ENCODE data around the gene TSSK3. TPM values are rescaled to one million over a fixed set of nuclear protein-coding genes. Genes with fewer than 3 reads are reported as not detected.
A peak's percentile ranks its signal among the peaks of the same experiment; 100 is the strongest.

Gene TSSK3
- total and polyA plus RNA-seq, 4 experiments from 2014 or later = 0.73 to 4.3 (median 3.5) TPM; not detected in 1

DNA sequence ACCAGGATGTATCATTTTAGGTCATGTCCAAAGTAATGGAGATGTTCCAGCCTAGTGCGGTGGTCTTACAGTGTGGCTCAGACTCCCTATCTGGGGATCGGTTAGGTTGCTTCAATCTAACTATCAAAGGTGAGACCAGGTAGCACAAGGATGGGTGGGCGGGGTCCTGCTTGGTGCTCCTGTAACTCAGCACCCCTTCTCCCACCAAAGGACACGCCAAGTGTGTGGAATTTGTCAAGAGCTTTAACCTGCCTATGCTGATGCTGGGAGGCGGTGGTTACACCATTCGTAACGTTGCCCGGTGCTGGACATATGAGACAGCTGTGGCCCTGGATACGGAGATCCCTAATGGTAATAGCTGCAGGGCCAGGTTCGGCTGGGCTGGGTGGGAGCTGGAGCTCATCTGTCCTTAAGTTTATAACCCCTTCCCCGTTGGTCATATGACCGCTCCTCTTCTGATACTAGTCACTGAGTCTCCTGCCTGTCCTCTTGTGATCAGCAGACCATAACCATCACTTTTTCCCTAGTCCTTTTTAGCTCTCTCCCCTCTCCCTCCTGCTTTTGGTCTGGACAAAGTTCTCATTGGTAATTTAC, 31.7 kb upstream of the TSSK3 start:
- ChIA-PET POLR2A (ENCODE audit: partially characterized antibody) (interaction anchor here (0.6 to 1.5 kb wide), 5 partner anchors 8 to 91 kb away, joined by 3 to 6 read pairs (median 5); no protein-coding TSS in a partner anchor), CTCF (ENCODE audit: partially characterized antibody) (interaction anchor here (0.6 to 4.3 kb wide), 5 partner anchors 42 to 115 kb away, joined by 3 to 14 read pairs (median 8); no protein-coding TSS in a partner anchor)
- Mint-ChIP-seq H3K4me3 (no peak overlapping the region), H3K27me3 (no peaks in the 10 kb centered on the region), H3K9me3 (peaks cover 0 to 3% (median 0%) of the 10 kb centered on the region in 8 donors), H3K4me1 (peaks cover 14 to 23% (median 17%) of the 10 kb centered on the region in 4 donors), H3K27ac (peak overlapping the region in 1 of 7 donors; percentile 67), H3K36me3 (peaks cover 47 to 70% of the 10 kb centered on the region in 2 donors)
- no peak overlapping the region for H3K4me3 ChIP-seq (ENCODE audit: low read length in 2 of 2)
- no peak for DNase-seq
- peaks cover 17% of the 10 kb centered on the region for H3K4me1 ChIP-seq (ENCODE audit: insufficient read depth, low read length)
- intact Hi-C loops (cut with micrococcal nuclease) = no loop called here
- peaks cover 59% of the 10 kb centered on the region for H3K36me3 ChIP-seq (ENCODE audit: insufficient read depth, low read length)
- H3K9me3 ChIP-seq (ENCODE audit: control insufficient read depth in 1 of 2, low read length in 2 of 2) = no peaks in the 10 kb centered on the region
- H3K27me3 ChIP-seq (ENCODE audit: insufficient read depth, low read length) = no peaks in the 10 kb centered on the region
- H3K27ac ChIP-seq (ENCODE audit: low read depth, low read length) = no peak overlapping the region

DNA sequence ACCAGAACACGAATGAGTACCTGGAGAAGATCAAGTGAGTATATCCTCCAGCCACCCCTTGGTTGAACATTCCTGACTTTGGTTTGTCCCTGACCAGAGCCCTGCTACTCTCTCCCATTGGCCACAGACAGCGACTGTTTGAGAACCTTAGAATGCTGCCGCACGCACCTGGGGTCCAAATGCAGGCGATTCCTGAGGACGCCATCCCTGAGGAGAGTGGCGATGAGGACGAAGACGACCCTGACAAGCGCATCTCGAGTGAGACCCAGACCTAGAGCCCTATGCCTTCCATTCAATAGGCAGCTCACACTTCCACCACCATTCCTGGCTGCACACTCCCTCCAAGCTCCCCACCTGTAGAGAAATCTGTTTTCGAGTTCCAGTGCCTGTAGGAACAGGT, 30.8 kb upstream of the TSSK3 start:
- no peaks in the 10 kb centered on the region for H3K9me3 ChIP-seq (ENCODE audit: control insufficient read depth in 1 of 2, low read length in 2 of 2)
- no peak overlapping the region for H3K4me3 Mint-ChIP-seq
- ChIA-PET CTCF (ENCODE audit: partially characterized antibody) (interaction anchor here (1.9 to 4.3 kb wide), 3 partner anchors 41 to 116 kb away, joined by 8 to 14 read pairs (median 9); no protein-coding TSS in a partner anchor), POLR2A (ENCODE audit: partially characterized antibody) (interaction anchor here (0.5 to 2.1 kb wide), 7 partner anchors 9 to 187 kb away, joined by 3 to 6 read pairs (median 4); no protein-coding TSS in a partner anchor)
- peaks cover 0 to 3% (median 0%) of the 10 kb centered on the region in 8 donors for H3K9me3 Mint-ChIP-seq
- intact Hi-C loops (cut with micrococcal nuclease) = no loop called here
- no peak for DNase-seq
- H3K27ac ChIP-seq (ENCODE audit: low read depth, low read length) = no peak overlapping the region
- H3K4me3 ChIP-seq (ENCODE audit: low read length in 2 of 2) = no peak overlapping the region
- peaks cover 14 to 26% (median 17%) of the 10 kb centered on the region in 4 donors for H3K4me1 Mint-ChIP-seq
- H3K27me3 ChIP-seq (ENCODE audit: insufficient read depth, low read length) = no peaks in the 10 kb centered on the region
- H3K4me1 ChIP-seq (ENCODE audit: insufficient read depth, low read length) = peaks cover 21% of the 10 kb centered on the region
- H3K27me3 Mint-ChIP-seq = no peaks in the 10 kb centered on the region
- H3K27ac Mint-ChIP-seq = peak overlapping the region in 4 of 7 donors; percentile 2 to 67 (median 54)
- peaks cover 47 to 67% of the 10 kb centered on the region in 2 donors for H3K36me3 Mint-ChIP-seq
- peaks cover 55% of the 10 kb centered on the region for H3K36me3 ChIP-seq (ENCODE audit: insufficient read depth, low read length)

DNA sequence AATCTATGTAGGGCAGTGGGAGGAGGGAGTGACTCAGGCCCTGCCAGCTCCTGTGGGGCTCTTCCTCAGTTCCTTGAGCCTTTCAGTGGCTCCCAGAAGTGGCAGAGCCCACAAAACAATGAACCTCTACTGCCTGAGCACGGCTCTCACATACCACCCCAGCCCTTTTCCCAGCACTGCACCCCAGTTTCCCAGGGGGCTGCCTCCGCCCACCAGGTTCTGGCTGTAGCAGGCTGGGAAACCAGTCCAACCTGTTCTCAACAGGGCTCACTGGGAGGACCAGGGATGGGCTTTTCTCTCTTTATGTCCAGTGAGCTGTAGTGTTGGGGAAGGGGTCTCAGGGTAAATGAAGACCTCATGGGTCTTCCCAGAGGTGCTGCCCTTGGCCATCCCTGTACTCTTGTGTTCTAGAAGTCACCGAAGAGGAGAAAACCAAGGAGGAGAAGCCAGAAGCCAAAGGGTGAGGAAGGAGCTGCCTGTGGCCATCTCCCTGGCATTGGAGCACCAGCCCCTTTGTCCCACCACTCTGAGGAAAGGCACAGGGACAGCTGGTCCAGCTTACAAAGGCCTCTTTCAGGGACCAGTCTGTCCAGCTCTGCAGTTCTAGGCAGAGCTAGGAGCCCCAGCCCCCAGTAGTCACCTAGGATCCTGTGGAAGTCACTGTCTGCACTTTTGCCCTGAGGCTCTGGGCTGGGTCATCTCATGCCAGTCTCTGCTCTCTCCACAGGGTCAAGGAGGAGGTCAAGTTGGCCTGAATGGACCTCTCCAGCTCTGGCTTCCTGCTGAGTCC, 29.9 kb upstream of the TSSK3 start:
- Mint-ChIP-seq H3K27me3 (no peaks in the 10 kb centered on the region), H3K4me1 (peaks cover 20 to 35% (median 25%) of the 10 kb centered on the region in 4 donors), H3K27ac (peak overlapping the region in 2 of 7 donors; percentile 36 to 75), H3K4me3 (no peak overlapping the region), H3K36me3 (peaks cover 41 to 62% of the 10 kb centered on the region in 2 donors), H3K9me3 (peaks cover 0 to 3% (median 0%) of the 10 kb centered on the region in 8 donors)
- no peaks in the 10 kb centered on the region for H3K9me3 ChIP-seq (ENCODE audit: control insufficient read depth in 1 of 2, low read length in 2 of 2)
- ChIA-PET CTCF (ENCODE audit: partially characterized antibody) (interaction anchor here (1.4 to 4.3 kb wide), 6 partner anchors 10 to 116 kb away, joined by 3 to 14 read pairs (median 8); no protein-coding TSS in a partner anchor), POLR2A (ENCODE audit: partially characterized antibody) (interaction anchor here (0.9 to 8.5 kb wide), 10 partner anchors 10 to 132 kb away, joined by 3 to 173 read pairs (median 4); partner anchors contain the start of genes CCDC28B and HDAC1)
- H3K27me3 ChIP-seq (ENCODE audit: insufficient read depth, low read length) = no peaks in the 10 kb centered on the region
- H3K27ac ChIP-seq (ENCODE audit: low read depth, low read length) = no peak overlapping the region
- peaks cover 31% of the 10 kb centered on the region for H3K4me1 ChIP-seq (ENCODE audit: insufficient read depth, low read length)
- H3K4me3 ChIP-seq (ENCODE audit: low read length in 2 of 2) = no peak overlapping the region
- intact Hi-C loops (cut with micrococcal nuclease) = no loop called here
- H3K36me3 ChIP-seq (ENCODE audit: insufficient read depth, low read length) = peaks cover 47% of the 10 kb centered on the region
- DNase-seq = no peak

DNA sequence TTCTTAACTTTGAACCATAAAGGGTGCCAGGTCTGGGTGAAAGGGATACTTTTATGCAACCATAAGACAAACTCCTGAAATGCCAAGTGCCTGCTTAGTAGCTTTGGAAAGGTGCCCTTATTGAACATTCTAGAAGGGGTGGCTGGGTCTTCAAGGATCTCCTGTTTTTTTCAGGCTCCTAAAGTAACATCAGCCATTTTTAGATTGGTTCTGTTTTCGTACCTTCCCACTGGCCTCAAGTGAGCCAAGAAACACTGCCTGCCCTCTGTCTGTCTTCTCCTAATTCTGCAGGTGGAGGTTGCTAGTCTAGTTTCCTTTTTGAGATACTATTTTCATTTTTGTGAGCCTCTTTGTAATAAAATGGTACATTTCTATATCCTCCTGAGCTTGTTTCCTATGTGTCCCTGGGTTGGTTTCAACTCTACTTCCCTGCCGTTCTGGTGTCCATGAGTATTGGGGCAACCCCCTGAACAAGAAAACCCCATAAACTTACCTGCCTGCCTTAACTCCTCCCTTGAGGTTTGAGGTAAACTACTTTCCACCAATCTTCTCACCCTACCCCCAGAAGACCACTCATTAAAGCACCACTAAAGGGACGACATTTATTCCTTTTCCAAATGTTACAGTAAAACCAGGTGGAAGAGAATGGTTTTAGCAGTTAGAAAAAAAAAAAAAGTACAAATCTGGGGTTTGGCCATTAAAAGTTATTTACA, 28.9 kb upstream of the TSSK3 start:
- CTCF ChIA-PET (ENCODE audit: partially characterized antibody) = interaction anchor here (0.6 to 4.3 kb wide), 8 partner anchors 10 to 117 kb away, joined by 3 to 14 read pairs (median 3); no protein-coding TSS in a partner anchor
- peak overlapping the region in 5 of 8 donors; percentile 44 to 85 (median 77) for H3K4me3 Mint-ChIP-seq
- Histone ChIP-seq H3K9me3 (ENCODE audit: control insufficient read depth in 1 of 2, low read length in 2 of 2) (no peaks in the 10 kb centered on the region), H3K27me3 (ENCODE audit: insufficient read depth, low read length) (no peaks in the 10 kb centered on the region), H3K4me1 (ENCODE audit: insufficient read depth, low read length) (peaks cover 40% of the 10 kb centered on the region), H3K4me3 (ENCODE audit: low read length in 2 of 2) (no peak overlapping the region), H3K27ac (ENCODE audit: low read depth, low read length) (no peak overlapping the region), H3K36me3 (ENCODE audit: insufficient read depth, low read length) (peaks cover 39% of the 10 kb centered on the region)
- intact Hi-C loops (cut with micrococcal nuclease) = no loop called here
- peak overlapping the region; percentile 31 to 86 (median 74) for H3K27ac Mint-ChIP-seq
- peaks cover 0 to 3% (median 0%) of the 10 kb centered on the region in 8 donors for H3K9me3 Mint-ChIP-seq
- H3K36me3 Mint-ChIP-seq = peaks cover 37 to 53% of the 10 kb centered on the region in 2 donors
- POLR2A ChIA-PET (ENCODE audit: partially characterized antibody) = interaction anchor here (1.0 to 8.5 kb wide), 9 partner anchors 11 to 132 kb away, joined by 3 to 173 read pairs (median 7); partner anchors contain the start of genes CCDC28B and HDAC1
- no peak for DNase-seq
- no peaks in the 10 kb centered on the region for H3K27me3 Mint-ChIP-seq
- H3K4me1 Mint-ChIP-seq = peaks cover 26 to 43% (median 32%) of the 10 kb centered on the region in 4 donors

DNA sequence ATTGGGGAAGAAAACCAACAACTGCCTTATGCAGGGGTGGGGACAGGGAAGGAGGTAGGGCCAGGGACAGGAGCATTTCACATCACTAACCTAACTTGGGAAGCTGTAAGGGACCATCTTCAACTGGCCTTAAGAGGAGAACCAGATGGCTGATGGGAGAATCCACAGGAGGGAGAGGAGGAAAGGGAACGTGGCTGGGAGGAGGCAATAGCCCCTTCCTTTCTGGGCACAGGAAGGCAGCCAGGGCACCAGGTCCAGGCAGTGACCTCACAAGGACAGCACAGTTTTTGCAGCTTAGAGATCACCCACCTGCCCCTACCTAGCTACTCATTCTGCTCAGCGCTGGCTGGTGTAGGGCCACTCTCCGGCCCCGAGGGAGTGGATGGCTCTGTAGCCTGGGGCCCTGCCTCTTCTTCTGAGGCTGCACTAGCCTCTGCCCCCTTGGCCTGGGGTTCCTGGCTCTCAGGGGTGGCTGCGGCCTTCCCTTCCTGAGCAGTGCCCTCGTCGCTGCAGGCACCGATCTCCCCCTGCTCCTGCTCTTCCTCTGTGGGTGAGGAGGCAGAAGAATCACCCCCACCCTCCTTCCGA, 28.0 kb upstream of the TSSK3 start:
- ChIA-PET CTCF (ENCODE audit: partially characterized antibody) (interaction anchor here (0.8 to 2.3 kb wide), 3 partner anchors 44 to 118 kb away, joined by 3 to 9 read pairs (median 5); no protein-coding TSS in a partner anchor), POLR2A (ENCODE audit: partially characterized antibody) (interaction anchor here (0.6 to 8.5 kb wide), 6 partner anchors 12 to 105 kb away, joined by 4 to 173 read pairs (median 6); no protein-coding TSS in a partner anchor)
- Histone ChIP-seq H3K9me3 (ENCODE audit: control insufficient read depth in 1 of 2, low read length in 2 of 2) (no peaks in the 10 kb centered on the region), H3K4me1 (ENCODE audit: insufficient read depth, low read length) (peaks cover 40% of the 10 kb centered on the region), H3K4me3 (ENCODE audit: low read length in 2 of 2) (peak overlapping the region in 1 of 2 donors; percentile 48), H3K27ac (ENCODE audit: low read depth, low read length) (no peak overlapping the region), H3K36me3 (ENCODE audit: insufficient read depth, low read length) (peaks cover 29% of the 10 kb centered on the region), H3K27me3 (ENCODE audit: insufficient read depth, low read length) (no peaks in the 10 kb centered on the region)
- intact Hi-C loops (cut with micrococcal nuclease) = loop anchor here (2.0 kb wide), 1 partner anchor 14 kb away; no protein-coding TSS in a partner anchor
- peak overlapping the region; percentile 78 to 92 (median 87) for H3K4me3 Mint-ChIP-seq
- peak overlapping the region; percentile 31 to 95 (median 75) for H3K27ac Mint-ChIP-seq
- no peaks in the 10 kb centered on the region for H3K27me3 Mint-ChIP-seq
- H3K36me3 Mint-ChIP-seq = peaks cover 27 to 43% of the 10 kb centered on the region in 2 donors
- peaks cover 26 to 44% (median 35%) of the 10 kb centered on the region in 4 donors for H3K4me1 Mint-ChIP-seq
- DNase-seq = no peak
- peaks cover 0 to 3% (median 0%) of the 10 kb centered on the region in 8 donors for H3K9me3 Mint-ChIP-seq

All from CD4-positive, alpha-beta memory T cell (primary cell).